Measurements from ENCODE around the gene MKNK2.

- TF ChIP-seq MAX (IDR thresholded peaks at IDR 0.05; ENCODE audit: low read depth), result no peak
- TF ChIP-seq CTCF (IDR thresholded peaks at IDR 0.05), result no peak
These were observed 1.9 kb downstream of the MKNK2 start for GRCh38 chr19:2048959-2049740.
